8988T (cell line): Measurements from ENCODE around the gene GALNT7.
"Not testable (repeated sequence)": the region's sequence is repeated elsewhere in the genome, so short reads cannot be mapped to it uniquely, and the experiment has no call there.

Experiments
- DNase-seq: peaks from one replicate; pipeline ENCODE4 v3.0.0; 2011

The GALNT7 gene

GRCh38 chr4:173199553-173199952 is 30.9 kb downstream of the GALNT7 start:
- no peak for DNase-seq

GRCh38 chr4:173200103-173200884 is 31.7 kb downstream of the GALNT7 start:
- DNase-seq = no peak

- DNase-seq = no peak
Observed at GRCh38 chr4:173202395-173202794, 33.8 kb downstream of the GALNT7 start.

DNA sequence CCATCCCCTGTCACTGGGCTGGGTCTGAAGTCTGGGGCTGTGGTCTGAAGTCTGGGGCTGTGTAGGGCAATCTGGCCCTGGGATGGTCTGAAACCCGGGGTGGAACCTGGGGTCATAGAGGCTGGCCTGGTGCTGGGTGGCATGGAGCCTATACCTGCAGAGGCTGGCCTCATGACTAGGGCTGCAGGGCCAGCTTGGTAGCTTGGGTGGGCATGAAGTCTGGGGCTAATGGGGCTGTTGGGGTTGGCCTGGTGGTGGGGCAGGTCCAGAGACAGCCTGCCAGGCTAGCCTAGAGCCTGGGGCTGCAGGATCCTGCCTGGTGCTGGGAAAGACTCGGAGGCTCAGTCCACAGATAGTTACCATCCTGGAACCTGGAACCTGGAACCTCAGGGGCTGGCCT is 37.0 kb downstream of the GALNT7 start:
- DNase-seq = no peak

GRCh38 chr4:173208420-173208819 is 39.8 kb downstream of the GALNT7 start:
- DNase-seq = no peak

DNA sequence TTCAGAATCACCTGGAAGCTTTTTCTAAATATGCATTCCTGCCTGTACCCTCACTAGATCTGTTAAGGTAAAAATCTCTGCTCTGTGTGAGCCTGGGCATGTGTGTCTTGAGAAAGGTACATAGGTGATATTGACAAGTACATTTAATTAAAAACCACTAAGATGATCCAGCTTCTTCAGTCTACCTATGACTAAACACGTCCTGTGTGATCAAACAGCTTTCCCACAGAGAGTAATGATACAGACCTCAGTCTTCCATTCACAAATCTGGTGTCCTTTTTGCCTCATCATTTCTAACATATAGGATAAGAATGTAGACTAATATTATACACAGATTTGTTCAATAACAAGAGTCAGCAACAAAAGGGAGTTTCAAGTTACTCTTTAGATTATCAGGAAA is 42.6 kb downstream of the GALNT7 start:
- DNase-seq = no peak

DNA sequence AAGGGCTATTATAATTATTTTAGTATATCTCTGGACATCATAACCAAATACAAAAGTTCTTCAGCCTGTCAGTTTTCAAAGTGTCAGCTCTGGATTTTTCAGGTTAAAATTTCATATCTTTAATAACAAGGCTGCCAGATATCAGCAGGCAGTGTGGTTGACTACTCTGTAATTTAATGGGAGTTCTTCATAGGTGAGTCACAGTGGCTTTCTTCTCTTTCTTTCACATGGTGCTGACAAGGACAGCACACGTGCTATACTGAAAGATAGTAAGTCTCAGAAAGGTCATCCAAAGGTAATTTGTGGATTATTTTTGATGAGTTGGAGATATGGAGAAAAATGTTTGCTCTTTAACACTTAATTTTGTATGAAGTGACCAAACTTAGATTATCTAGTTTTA is 43.2 kb downstream of the GALNT7 start:
- no peak for DNase-seq

DNA sequence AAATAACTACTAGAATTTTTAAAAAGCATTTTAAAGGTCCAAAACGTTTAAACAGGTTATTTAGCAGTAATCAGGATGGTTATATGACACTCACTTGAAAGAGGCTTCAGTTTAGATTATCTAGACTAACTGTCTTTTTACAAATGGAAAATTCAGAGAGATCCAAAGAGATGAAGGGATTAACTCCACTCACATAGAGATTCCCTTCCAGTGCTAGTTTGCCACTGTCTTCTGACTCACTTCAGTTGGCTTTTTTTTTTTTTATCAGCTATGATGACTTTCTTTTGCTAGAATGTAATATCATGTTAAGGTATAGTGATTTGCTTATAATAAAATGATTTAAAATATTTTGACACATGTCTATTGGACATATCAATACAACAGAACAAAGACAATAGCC is 43.8 kb downstream of the GALNT7 start:
- DNase-seq = no peak

- DNase-seq = no peak
Observed at GRCh38 chr4:173213296-173213695, 44.7 kb downstream of the GALNT7 start.

DNA sequence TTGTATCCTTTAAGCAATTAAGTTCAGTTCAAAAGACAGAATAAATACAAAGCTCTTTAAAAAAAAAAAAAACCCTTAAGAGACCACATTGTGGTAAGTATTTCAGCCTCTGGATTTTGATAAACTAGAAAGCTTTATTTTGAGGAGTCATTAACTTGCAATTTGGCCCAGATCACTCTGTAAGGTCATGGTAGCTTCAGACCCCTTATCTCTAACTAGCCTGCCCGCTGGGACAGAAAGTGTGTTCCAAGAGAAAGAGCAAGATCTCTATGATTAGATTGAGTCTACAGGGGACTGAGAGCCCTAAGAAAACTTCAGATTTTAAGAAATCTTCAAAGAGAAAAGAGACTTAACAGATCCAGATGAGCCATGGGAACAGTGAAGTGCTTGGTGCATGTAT is 45.6 kb downstream of the GALNT7 start:
- no peak for DNase-seq

GRCh38 chr4:173214661-173215060 is 46.0 kb downstream of the GALNT7 start:
- no peak for DNase-seq

- no peak for DNase-seq
Observed at GRCh38 chr4:173217075-173217474, 48.5 kb downstream of the GALNT7 start.

DNA sequence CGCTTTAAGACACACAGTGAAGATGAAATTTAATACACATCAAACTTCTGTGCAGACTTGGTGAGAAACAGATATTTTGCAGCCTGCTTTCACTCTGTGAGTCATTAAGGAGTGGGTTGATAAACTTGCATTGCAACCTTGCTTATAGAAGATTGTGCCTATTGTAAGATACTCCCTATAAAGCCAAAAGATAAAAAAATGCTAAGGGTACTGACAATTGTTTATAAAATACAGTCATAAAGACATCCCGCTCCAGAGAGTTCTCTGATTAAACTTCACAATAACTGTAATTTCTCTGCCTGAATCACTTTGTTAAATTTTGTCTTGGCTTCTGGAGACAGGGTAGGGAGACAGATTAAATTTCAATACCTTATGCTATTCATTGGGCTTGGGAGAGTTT is 49.1 kb downstream of the GALNT7 start:
- no peak for DNase-seq

- DNase-seq = no peak
Observed at GRCh38 chr4:173218411-173219125, 50.0 kb downstream of the GALNT7 start.

- DNase-seq = not testable (repeated sequence)
Observed at GRCh38 chr4:173219126-173219437, 50.5 kb downstream of the GALNT7 start.

DNA sequence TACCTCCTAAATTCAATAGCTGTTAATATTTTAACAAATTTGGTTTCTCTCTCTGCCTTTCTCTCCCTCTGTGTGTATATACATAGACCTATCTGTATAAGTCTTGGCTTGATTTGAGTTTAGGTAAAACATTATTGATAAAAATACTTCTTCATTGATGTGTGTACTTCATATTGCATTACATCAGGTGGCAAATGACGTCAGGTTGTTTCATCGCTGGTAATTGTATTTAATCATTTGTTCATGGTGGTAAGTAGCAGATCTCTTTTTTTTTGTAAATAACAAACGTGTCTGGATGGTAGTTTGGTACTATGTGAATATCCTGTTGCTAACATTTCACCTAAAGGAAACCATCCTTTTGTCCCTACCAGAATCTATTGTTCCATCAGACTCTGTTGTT is 55.1 kb downstream of the GALNT7 start:
- DNase-seq = no peak

GRCh38 chr4:173226401-173226888 is 57.8 kb downstream of the GALNT7 start:
- no peak for DNase-seq

DNA sequence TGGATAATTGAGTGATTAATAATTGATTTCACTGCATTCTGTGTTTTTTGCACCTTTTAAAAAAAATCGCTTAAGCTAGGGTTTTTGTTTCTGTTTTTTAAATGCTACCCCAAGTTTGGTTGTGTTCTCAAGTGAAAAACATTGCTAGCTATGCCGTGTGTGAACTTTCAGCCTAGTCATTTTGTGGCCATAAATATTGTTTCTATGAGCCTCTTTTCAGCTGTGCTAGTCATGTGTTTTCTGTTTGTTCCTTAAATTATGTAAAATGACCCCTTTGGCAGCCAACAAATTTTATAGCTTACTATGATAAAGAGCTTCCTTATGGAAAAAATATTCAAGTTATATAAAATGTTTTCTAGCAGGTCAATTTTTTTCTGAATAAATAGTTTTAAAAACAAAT is 59.1 kb downstream of the GALNT7 start:
- no peak for DNase-seq

DNA sequence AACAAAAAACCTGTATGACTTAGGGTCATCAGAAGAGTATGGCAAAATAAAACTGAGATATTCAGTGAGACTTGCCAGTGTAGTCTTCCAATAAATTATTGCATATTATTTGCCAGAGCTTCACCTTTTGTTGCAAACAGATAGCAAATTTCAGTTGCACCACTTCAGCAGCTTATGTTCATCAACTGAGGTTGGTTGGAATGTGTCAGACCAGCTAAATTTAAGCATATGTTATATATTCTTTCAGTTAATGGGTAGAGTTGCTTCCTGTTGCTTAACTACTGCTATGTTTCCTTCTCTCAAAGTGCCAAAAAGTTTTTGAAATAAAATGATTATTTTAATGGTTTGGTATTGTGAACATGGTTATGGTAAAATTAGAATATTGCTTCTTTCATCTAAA is 61.5 kb downstream of the GALNT7 start:
- no peak for DNase-seq

- DNase-seq = no peak
Observed at GRCh38 chr4:173231916-173232315, 63.3 kb downstream of the GALNT7 start.

- no peak for DNase-seq
Observed at GRCh38 chr4:173233857-173234256, 65.2 kb downstream of the GALNT7 start.

GRCh38 chr4:173235050-173235449 is 66.4 kb downstream of the GALNT7 start:
- no peak for DNase-seq

GRCh38 chr4:173236301-173236700 is 67.7 kb downstream of the GALNT7 start:
- no peak for DNase-seq

GRCh38 chr4:173237152-173237551 is 68.5 kb downstream of the GALNT7 start:
- DNase-seq = no peak

GRCh38 chr4:173237762-173238161 is 69.2 kb downstream of the GALNT7 start:
- DNase-seq = no peak
